BE2C (cell line): ENCODE data around the gene NCBP3.

Experiments
- DNase-seq: peaks from one replicate; pipeline ENCODE4 v3.0.0-alpha.2; 2020
- H3K27me3 ChIP-seq: fragments of 250-450 bp; sonication (Bioruptor Pico); 2 replicates; pipeline ENCODE4 v1.5.1; 2020; ENCODE audit warnings: mild to moderate bottlenecking
- H3K36me3 ChIP-seq: fragments of 250-450 bp; sonication (Bioruptor Pico); 2 replicates; pipeline ENCODE4 v1.5.1; 2020; ENCODE audit warnings: mild to moderate bottlenecking
- H3K4me1 ChIP-seq: fragments of 250-450 bp; sonication (Bioruptor Pico); 2 replicates; pipeline ENCODE4 v1.5.1; 2020
- H3K4me3 ChIP-seq: 2 replicates; pipeline ENCODE4 v1.5.1; 2011; ENCODE audit warnings: low read depth, low read length
- H3K9me3 ChIP-seq: fragments of 250-450 bp; sonication (Bioruptor Pico); 2 replicates; pipeline ENCODE4 v1.5.1; 2020
- CTCF ChIP-seq: IDR thresholded peaks from 2 replicates; pipeline ENCODE4 v1.5.1; 2012; ENCODE audit warnings: mild to moderate bottlenecking, low read depth, low read length

NCBP3 gene

GRCh38 chr17:3766779-3767178 lies 79.3 kb downstream of the NCBP3 start:
- TF ChIP-seq CTCF: no peak
- Histone ChIP-seq H3K27me3 (no peaks in the 10 kb centered on the region), H3K4me1 (no peaks in the 10 kb centered on the region), H3K9me3 (no peaks in the 10 kb centered on the region), H3K36me3 (no peaks in the 10 kb centered on the region), H3K4me3 (no peak overlapping the region)
- no peak for DNase-seq

- TF ChIP-seq CTCF: no peak
- Histone ChIP-seq H3K9me3 (no peaks in the 10 kb centered on the region), H3K36me3 (no peaks in the 10 kb centered on the region), H3K4me3 (no peak overlapping the region), H3K27me3 (no peaks in the 10 kb centered on the region), H3K4me1 (no peaks in the 10 kb centered on the region)
- no peak for DNase-seq
Observed at GRCh38 chr17:3765981-3766380, 80.1 kb downstream of the NCBP3 start.

- no peak overlapping the region for H3K4me3 ChIP-seq
- H3K27me3 ChIP-seq: no peaks in the 10 kb centered on the region
Observed at GRCh38 chr17:3763777-3764170, 82.3 kb downstream of the NCBP3 start.

GRCh38 chr17:3762922-3763776 lies 82.9 kb downstream of the NCBP3 start:
- no peak for TF ChIP-seq CTCF
- Histone ChIP-seq H3K36me3 (no peaks in the 10 kb centered on the region), H3K27me3 (no peaks in the 10 kb centered on the region), H3K4me1 (no peaks in the 10 kb centered on the region), H3K4me3 (no peak overlapping the region), H3K9me3 (no peaks in the 10 kb centered on the region)
- DNase-seq: no peak

More at GRCh38 chr17:3763777-3764170, 82.3 kb downstream of the NCBP3 start:
- no peak for TF ChIP-seq CTCF
- Histone ChIP-seq H3K36me3 (no peaks in the 10 kb centered on the region), H3K9me3 (no peaks in the 10 kb centered on the region), H3K4me1 (no peaks in the 10 kb centered on the region)
- DNase-seq: no peak

GRCh38 chr17:3761918-3762380 lies 84.1 kb downstream of the NCBP3 start:
- no peak for DNase-seq
- H3K27me3 ChIP-seq: no peaks in the 10 kb centered on the region
- H3K9me3 ChIP-seq: no peaks in the 10 kb centered on the region
- no peaks in the 10 kb centered on the region for H3K4me1 ChIP-seq
- H3K4me3 ChIP-seq: no peak overlapping the region
- no peak for TF ChIP-seq CTCF
- H3K36me3 ChIP-seq: no peaks in the 10 kb centered on the region
